HepG2 (cell line): ENCODE results near the gene UST. TPM values are rescaled to one million over a fixed set of nuclear protein-coding genes. Genes with fewer than 3 reads are reported as not detected.

Source experiments
- ATAC-seq: fragments of 200-7000 bp; cut with Tn5 transposase; 3 replicates; pipeline ENCODE4 v1.9.1; 2020; ENCODE audit warnings: mild to moderate bottlenecking, moderate library complexity
- BruUV-seq: library from RNA; stranded (reverse); fragments of 400-500 nt; replicated peaks from 2 replicates; lab custom pipeline; 2021; lab: Mats Ljungman, UMichigan
- CTCF ChIA-PET: fragments of 300-600 bp; formaldehyde crosslinking; extraction: SDS; loops from one replicate; lab custom pipeline; 2021; ENCODE audit warnings: low total read pairs, inconsistent platforms, low intra/inter-chr PET ratio; lab: Yijun Ruan, JAX
- POLR2A ChIA-PET: fragments of 350-600 bp; sonication (Branson Sonifier 250); formaldehyde crosslinking; loops from one replicate; lab custom pipeline; 2020; ENCODE audit warnings: antibody characterized with exemption, inconsistent platforms; lab: Yijun Ruan, JAX
- DNase-seq: peaks from one replicate; pipeline ENCODE4 v3.0.0-alpha.2; 2015; ENCODE audit warnings: low spot score
- FAIRE-seq: peaks from 3 replicates; lab custom pipeline; 2011; peaks lifted over from hg19 to GRCh38; lab: Jason Lieb, UNC
- H2AFZ ChIP-seq: one replicate; pipeline ENCODE4 v1.6.1; 2011; ENCODE audit warnings: low read length, inconsistent platforms
- H3K27ac ChIP-seq: fragments of 300-600 bp; 3 replicates; pipeline ENCODE4 v1.8.0; 2011; ENCODE audit warnings: mixed run types, mild to moderate bottlenecking, mixed read lengths, low read length, inconsistent platforms; ENCODE audit not compliant: insufficient read depth; ENCODE audit errors: extremely low read length
- H3K27me3 ChIP-seq, 2 experiments: fragments of 200-600 bp in 1 of 2; 2 replicates in 1 of 2; 3 replicates in 1 of 2; pipeline versions ENCODE4 v1.6.0 to v1.8.0; 2011; ENCODE audit warnings: low read length in 2 of 2, mild to moderate bottlenecking in 2 of 2, moderate library complexity in 2 of 2, inconsistent platforms in 1 of 2; ENCODE audit not compliant: insufficient read depth in 2 of 2, control insufficient read depth in 1 of 2
- H3K36me3 ChIP-seq, 2 experiments: fragments of 200-600 bp in 1 of 2; replicated peaks in 1 of 2; 2 replicates in 1 of 2; 3 replicates in 1 of 2; pipeline versions ENCODE4 v1.5.1 to v1.8.0; 2011; ENCODE audit warnings: low read length in 2 of 2, inconsistent platforms in 1 of 2; ENCODE audit not compliant: insufficient read depth in 2 of 2, control insufficient read depth in 1 of 2
- H3K4me1 ChIP-seq: 2 replicates; pipeline ENCODE4 v1.5.1; 2012; ENCODE audit warnings: low read length, inconsistent platforms; ENCODE audit not compliant: insufficient read depth
- H3K4me2 ChIP-seq: 2 replicates; pipeline ENCODE4 v1.6.0; 2011; ENCODE audit warnings: low read depth, low read length, inconsistent platforms
- H3K4me3 ChIP-seq, 3 experiments: fragments of 200-600 bp in 1 of 3; sonication (generic), shearing (Covaris generic) in 1 of 3; replicated peaks in 1 of 3; 2 replicates each; pipeline ENCODE4 v1.5.1; 2011 to 2016; ENCODE audit warnings: low read length in 3 of 3, inconsistent platforms in 2 of 3, low read depth in 2 of 3, mild to moderate bottlenecking in 2 of 3, control low read depth in 1 of 3, mixed read lengths in 1 of 3; ENCODE audit not compliant: insufficient read depth in 1 of 3
- H3K79me2 ChIP-seq: one replicate; pipeline ENCODE4 v1.6.1; 2011; ENCODE audit warnings: low read length, inconsistent platforms; ENCODE audit not compliant: insufficient read depth
- H3K9ac ChIP-seq: 2 replicates; pipeline ENCODE4 v1.6.0; 2011; ENCODE audit warnings: mild to moderate bottlenecking, low read depth, low read length, inconsistent platforms; ENCODE audit not compliant: insufficient read depth
- H3K9me3 ChIP-seq: 2 replicates; pipeline ENCODE4 v1.5.1; 2012; ENCODE audit warnings: mild to moderate bottlenecking, low read length
- H4K20me1 ChIP-seq: 2 replicates; pipeline ENCODE4 v1.6.0; 2011; ENCODE audit warnings: inconsistent platforms, mild to moderate bottlenecking, low read length, moderate library complexity; ENCODE audit not compliant: insufficient read depth
- MAF1 ChIP-seq: sonication (generic); formaldehyde crosslinking; IDR thresholded peaks from 2 replicates; pipeline ENCODE4 v1.5.0; 2020; ENCODE audit warnings: missing genetic modification reagents, borderline replicate concordance
- PAF1 ChIP-seq: IDR thresholded peaks from 2 replicates; pipeline ENCODE4 v1.6.1; 2016; ENCODE audit warnings: missing genetic modification reagents, missing compliant biosample characterization
- TARDBP ChIP-seq: sonication (generic); formaldehyde crosslinking; IDR thresholded peaks from 2 replicates; pipeline ENCODE4 v1.8.0; 2022; ENCODE audit warnings: mild to moderate bottlenecking, missing genetic modification reagents
- ZBTB8A ChIP-seq: sonication (generic); formaldehyde crosslinking; IDR thresholded peaks from 2 replicates; pipeline ENCODE4 v1.4.0; 2020; ENCODE audit warnings: mild to moderate bottlenecking, low read depth, missing genetic modification reagents, borderline replicate concordance
- ZFP36 ChIP-seq: fragments of 150-350 bp; IDR thresholded peaks from 2 replicates; pipeline ENCODE4 v1.6.1; 2018; ENCODE audit warnings: borderline replicate concordance, low read length, low read depth; ENCODE audit not compliant: partially characterized antibody
- ZNF501 ChIP-seq: sonication (generic); formaldehyde crosslinking; IDR thresholded peaks from 2 replicates; pipeline ENCODE4 v1.5.1; 2020; ENCODE audit warnings: mild to moderate bottlenecking, moderate library complexity, missing genetic modification reagents
- ZNF850 ChIP-seq: sonication (generic); formaldehyde crosslinking; conservative IDR thresholded peaks from 2 replicates; pipeline ENCODE4 v1.9.0; 2021; ENCODE audit warnings: mild to moderate bottlenecking, missing genetic modification reagents
- WGBS: methylation state at CpG from one replicate; pipeline ENCODE4 v1.1.6; 2017; ENCODE audit warnings: low lambda C conversion rate; 5-methylcytosine and 5-hydroxymethylcytosine counted together
- in situ Hi-C: cut with HindIII; loops from 2 replicates; pipeline ENCODE4 v1.10.0; 2017; ENCODE audit warnings: low pct_unique_long_range_greater_than_20kb; ENCODE audit not compliant: extremely low pct_ligation_motif_present
- intact Hi-C: fragments of 100-400 bp; cut with micrococcal nuclease; formaldehyde crosslinking; loops from one replicate; pipeline ENCODE4 v1.10.0; 2022; ENCODE audit not compliant: unreplicated experiment
- polyA plus RNA-seq, 8 experiments: library from polyadenylated mRNA; depleted of rRNA in 3 of 8; stranded (reverse) in 7 of 8; unstranded in 1 of 8; fragments of >200 nt; fragmentation: Illumina TruSeq in 4 of 8; extraction: Trizol in 4 of 8; gene quantifications; 2 replicates each; pipeline versions ENCODE4 v1.2.1 to v1.2.3, GENCODE V29; 2011 to 2016; ENCODE audit warnings: low read depth in 4 of 8, missing spikeins in 1 of 8, mixed read lengths in 1 of 8; ENCODE audit not compliant: insufficient read depth in 1 of 8
- total RNA-seq, 5 experiments: library from RNA; depleted of rRNA; stranded (reverse); fragments of >200 nt; fragmentation: Illumina TruSeq; extraction: Trizol; gene quantifications; 2 replicates each; pipeline ENCODE4 v1.2.3, GENCODE V29; 2016; ENCODE audit warnings: low read depth in 1 of 5
- TF ChIP-seq, protein P1 (sequence below): sonication (generic); formaldehyde crosslinking; IDR thresholded peaks from 2 replicates; pipeline ENCODE4 v1.4.0; 2020; ENCODE audit warnings: missing genetic modification reagents
- TF ChIP-seq, protein P2 (sequence below): sonication (generic); formaldehyde crosslinking; IDR thresholded peaks from 2 replicates; pipeline ENCODE4 v1.5.0; 2020; ENCODE audit warnings: mild to moderate bottlenecking, missing genetic modification reagents, moderate library complexity
- TF ChIP-seq, protein P3 (sequence below): sonication (generic); formaldehyde crosslinking; IDR thresholded peaks from 2 replicates; pipeline ENCODE4 v1.9.0; 2021; ENCODE audit warnings: missing genetic modification reagents, mild to moderate bottlenecking, borderline replicate concordance

The UST gene
- total and polyA plus RNA-seq, 2 of the 13 experiments (the other 11 are each of a cell fraction or from before 2014, with no cell fraction given) = 0.27 TPM; not detected in 1

DNA sequence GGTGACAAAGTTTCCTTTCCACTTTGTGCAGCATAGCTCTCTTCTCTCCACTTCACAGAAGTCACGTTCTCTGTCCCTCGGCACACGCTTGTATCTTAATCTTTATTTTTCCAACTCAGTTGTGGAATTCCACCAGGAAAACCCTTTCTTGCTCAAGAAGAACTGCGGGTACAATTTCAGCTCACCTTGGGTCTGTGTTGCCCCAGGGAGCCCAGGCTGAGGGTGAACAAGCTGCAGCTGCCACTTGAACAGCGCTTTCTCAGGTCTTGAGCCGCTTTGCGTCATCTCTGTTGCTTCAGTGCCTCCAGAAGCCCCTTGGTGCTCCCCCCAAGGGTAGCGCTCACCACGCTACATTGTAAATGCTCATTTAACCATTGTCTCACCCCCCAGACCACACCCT, 341.5 kb downstream of the UST start:
- no peak overlapping the region for H2AFZ ChIP-seq
- no peak overlapping the region for H3K4me3 ChIP-seq
- DNase-seq (no peak), FAIRE-seq (no peak), ATAC-seq (no peak)
- H3K36me3 ChIP-seq = no peaks in the 10 kb centered on the region
- no TSS peak for BruUV-seq
- 77% methylated on average over 9 of the region's 9 CpGs for WGBS
- ChIA-PET POLR2A (no interaction called here), CTCF (no interaction called here)
- no peak for TF ChIP-seq PAF1 (CRISPR knock-in tag)
- TF ChIP-seq, protein P1, sequence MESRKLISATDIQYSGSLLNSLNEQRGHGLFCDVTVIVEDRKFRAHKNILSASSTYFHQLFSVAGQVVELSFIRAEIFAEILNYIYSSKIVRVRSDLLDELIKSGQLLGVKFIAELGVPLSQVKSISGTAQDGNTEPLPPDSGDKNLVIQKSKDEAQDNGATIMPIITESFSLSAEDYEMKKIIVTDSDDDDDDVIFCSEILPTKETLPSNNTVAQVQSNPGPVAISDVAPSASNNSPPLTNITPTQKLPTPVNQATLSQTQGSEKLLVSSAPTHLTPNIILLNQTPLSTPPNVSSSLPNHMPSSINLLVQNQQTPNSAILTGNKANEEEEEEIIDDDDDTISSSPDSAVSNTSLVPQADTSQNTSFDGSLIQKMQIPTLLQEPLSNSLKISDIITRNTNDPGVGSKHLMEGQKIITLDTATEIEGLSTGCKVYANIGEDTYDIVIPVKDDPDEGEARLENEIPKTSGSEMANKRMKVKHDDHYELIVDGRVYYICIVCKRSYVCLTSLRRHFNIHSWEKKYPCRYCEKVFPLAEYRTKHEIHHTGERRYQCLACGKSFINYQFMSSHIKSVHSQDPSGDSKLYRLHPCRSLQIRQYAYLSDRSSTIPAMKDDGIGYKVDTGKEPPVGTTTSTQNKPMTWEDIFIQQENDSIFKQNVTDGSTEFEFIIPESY (CRISPR knock-in tag) = 0 out of 2 replicates have a peak, but pooled peaks have one; percentile 26
- in situ Hi-C loops (no loop called here), intact Hi-C loops (no loop called here)
- H3K79me2 ChIP-seq = no peaks in the 10 kb centered on the region
- no peak overlapping the region for H3K4me2 ChIP-seq
- H3K27me3 ChIP-seq = peaks cover 0 to 20% of the 10 kb centered on the region in 2 experiments; a peak in 3 of 5 replicates
- no peak overlapping the region for H3K27ac ChIP-seq
- no peak overlapping the region for H3K9ac ChIP-seq
- H4K20me1 ChIP-seq = no peaks in the 10 kb centered on the region
- no peaks in the 10 kb centered on the region for H3K4me1 ChIP-seq
- no peaks in the 10 kb centered on the region for H3K9me3 ChIP-seq

DNA sequence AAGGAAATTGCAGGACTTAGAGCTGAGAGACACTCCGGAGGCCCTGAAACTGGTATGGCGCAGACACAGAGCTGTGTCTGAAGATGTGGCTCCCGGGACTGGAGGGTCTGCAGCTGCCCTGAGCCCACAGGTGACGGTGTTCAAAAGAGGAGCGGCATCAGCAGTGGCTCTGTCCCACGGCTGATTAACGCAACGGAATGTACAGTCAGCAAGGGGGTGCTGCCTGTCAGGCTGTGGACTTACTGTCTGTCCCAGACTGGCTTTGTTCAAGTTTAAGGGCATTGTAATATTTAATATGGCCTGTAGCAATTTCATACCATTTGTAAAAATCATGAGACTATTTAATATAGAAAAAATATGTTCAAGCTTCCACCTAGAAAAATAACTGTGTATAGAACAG, 342.7 kb downstream of the UST start:
- FAIRE-seq (no peak), ATAC-seq (no peak), DNase-seq (no peak)
- Histone ChIP-seq H3K9ac (no peak overlapping the region), H3K4me3 (no peak overlapping the region), H3K79me2 (no peaks in the 10 kb centered on the region), H3K36me3 (no peaks in the 10 kb centered on the region), H2AFZ (no peak overlapping the region), H3K27me3 (peaks cover 0 to 29% of the 10 kb centered on the region in 2 experiments; a peak in 4 of 5 replicates), H3K9me3 (no peaks in the 10 kb centered on the region), H3K4me1 (no peaks in the 10 kb centered on the region), H3K4me2 (no peak overlapping the region), H4K20me1 (no peaks in the 10 kb centered on the region), H3K27ac (no peak overlapping the region)
- intact Hi-C loops (no loop called here), in situ Hi-C loops (no loop called here)
- ChIA-PET POLR2A (no interaction called here), CTCF (no interaction called here)
- TF ChIP-seq, protein P2, sequence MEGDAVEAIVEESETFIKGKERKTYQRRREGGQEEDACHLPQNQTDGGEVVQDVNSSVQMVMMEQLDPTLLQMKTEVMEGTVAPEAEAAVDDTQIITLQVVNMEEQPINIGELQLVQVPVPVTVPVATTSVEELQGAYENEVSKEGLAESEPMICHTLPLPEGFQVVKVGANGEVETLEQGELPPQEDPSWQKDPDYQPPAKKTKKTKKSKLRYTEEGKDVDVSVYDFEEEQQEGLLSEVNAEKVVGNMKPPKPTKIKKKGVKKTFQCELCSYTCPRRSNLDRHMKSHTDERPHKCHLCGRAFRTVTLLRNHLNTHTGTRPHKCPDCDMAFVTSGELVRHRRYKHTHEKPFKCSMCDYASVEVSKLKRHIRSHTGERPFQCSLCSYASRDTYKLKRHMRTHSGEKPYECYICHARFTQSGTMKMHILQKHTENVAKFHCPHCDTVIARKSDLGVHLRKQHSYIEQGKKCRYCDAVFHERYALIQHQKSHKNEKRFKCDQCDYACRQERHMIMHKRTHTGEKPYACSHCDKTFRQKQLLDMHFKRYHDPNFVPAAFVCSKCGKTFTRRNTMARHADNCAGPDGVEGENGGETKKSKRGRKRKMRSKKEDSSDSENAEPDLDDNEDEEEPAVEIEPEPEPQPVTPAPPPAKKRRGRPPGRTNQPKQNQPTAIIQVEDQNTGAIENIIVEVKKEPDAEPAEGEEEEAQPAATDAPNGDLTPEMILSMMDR = 0 out of 2 replicates have a peak, but pooled peaks have one; percentile 9
- TF ChIP-seq, protein P3, sequence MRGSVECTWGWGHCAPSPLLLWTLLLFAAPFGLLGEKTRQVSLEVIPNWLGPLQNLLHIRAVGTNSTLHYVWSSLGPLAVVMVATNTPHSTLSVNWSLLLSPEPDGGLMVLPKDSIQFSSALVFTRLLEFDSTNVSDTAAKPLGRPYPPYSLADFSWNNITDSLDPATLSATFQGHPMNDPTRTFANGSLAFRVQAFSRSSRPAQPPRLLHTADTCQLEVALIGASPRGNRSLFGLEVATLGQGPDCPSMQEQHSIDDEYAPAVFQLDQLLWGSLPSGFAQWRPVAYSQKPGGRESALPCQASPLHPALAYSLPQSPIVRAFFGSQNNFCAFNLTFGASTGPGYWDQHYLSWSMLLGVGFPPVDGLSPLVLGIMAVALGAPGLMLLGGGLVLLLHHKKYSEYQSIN = no peak
- TF ChIP-seq ZNF501 (CRISPR knock-in tag) = no peak
- no peak for TF ChIP-seq TARDBP (CRISPR knock-in tag)
- no peak for TF ChIP-seq ZNF850 (CRISPR knock-in tag)
- no peak for TF ChIP-seq MAF1 (CRISPR knock-in tag)
- TF ChIP-seq ZBTB8A = no peak
- no peak for TF ChIP-seq ZFP36
- no TSS peak for BruUV-seq
- 76% methylated on average over 8 of the region's 8 CpGs for WGBS
